Measurements from ENCODE around the gene DOP1B. TPM values are rescaled to one million over a fixed set of nuclear protein-coding genes. Genes with fewer than 3 reads are reported as not detected.

DOP1B gene
- total RNA-seq, 1 donor from 2014 or later, result 26.1 TPM

DNA sequence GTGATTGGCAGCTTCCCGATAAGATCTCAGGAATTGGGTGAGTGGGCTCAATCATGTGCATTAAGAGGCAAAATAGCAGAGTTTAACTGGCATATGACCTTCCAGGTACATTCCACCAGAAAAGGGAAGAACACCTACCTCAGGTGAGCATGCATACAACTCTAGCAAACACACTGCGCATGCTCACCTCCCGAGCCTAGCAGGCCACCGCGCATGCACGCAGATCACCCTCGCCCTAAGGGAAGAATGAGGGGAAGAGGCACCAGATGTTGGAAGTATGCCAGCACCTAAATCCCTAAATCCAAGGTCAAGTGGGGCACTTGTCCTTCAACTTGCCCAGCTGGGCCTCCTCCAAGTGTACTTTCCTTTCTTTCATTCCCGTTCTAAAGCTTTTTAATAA is 45.4 kb upstream of the DOP1B start:
- Mint-ChIP-seq H3K27me3 (ENCODE audit: low read depth, unreplicated experiment) (peaks cover 10% of the 10 kb centered on the region), H3K36me3 (ENCODE audit: low read depth, unreplicated experiment) (no peaks in the 10 kb centered on the region), H3K27ac (ENCODE audit: unreplicated experiment) (no peak overlapping the region), H3K4me1 (ENCODE audit: low read depth, unreplicated experiment) (no peaks in the 10 kb centered on the region), H3K4me3 (ENCODE audit: unreplicated experiment) (no peak overlapping the region), H3K9me3 (ENCODE audit: unreplicated experiment) (no peaks in the 10 kb centered on the region)
- H4K20me1 ChIP-seq (ENCODE audit: insufficient read depth, low read length), result no peaks in the 10 kb centered on the region
- no peak overlapping the region for H3K27ac ChIP-seq (ENCODE audit: low read depth, low read length)
- H3K27me3 ChIP-seq (ENCODE audit: insufficient read depth, low read length), result no peaks in the 10 kb centered on the region
- H3K4me3 ChIP-seq (ENCODE audit: insufficient read depth, low read depth, low read length), result no peak overlapping the region
- no peak overlapping the region for H3K9ac ChIP-seq (ENCODE audit: low read length)
- FAIRE-seq (no peak), DNase-seq (ENCODE audit: low read depth) (no peak)
- no peaks in the 10 kb centered on the region for H3K36me3 ChIP-seq (ENCODE audit: insufficient read depth, low read length)
- H3K4me2 ChIP-seq (ENCODE audit: low read length), result no peak overlapping the region
- H2AFZ ChIP-seq (ENCODE audit: low read depth, low read length), result no peak overlapping the region
- TF ChIP-seq CTCF (IDR thresholded peaks at IDR 0.05; ENCODE audit: insufficient read depth, low read depth, low read length) (no peak), EZH2 (IDR thresholded peaks at IDR 0.05; ENCODE audit: insufficient read depth, low read length) (no peak)
- no peaks in the 10 kb centered on the region for H3K9me3 ChIP-seq (ENCODE audit: insufficient read depth, low read depth, low read length)
- H3K79me2 ChIP-seq (ENCODE audit: insufficient read depth, low read length), result no peaks in the 10 kb centered on the region
- H3K4me1 ChIP-seq (ENCODE audit: insufficient read depth, low read length), result no peaks in the 10 kb centered on the region

DNA sequence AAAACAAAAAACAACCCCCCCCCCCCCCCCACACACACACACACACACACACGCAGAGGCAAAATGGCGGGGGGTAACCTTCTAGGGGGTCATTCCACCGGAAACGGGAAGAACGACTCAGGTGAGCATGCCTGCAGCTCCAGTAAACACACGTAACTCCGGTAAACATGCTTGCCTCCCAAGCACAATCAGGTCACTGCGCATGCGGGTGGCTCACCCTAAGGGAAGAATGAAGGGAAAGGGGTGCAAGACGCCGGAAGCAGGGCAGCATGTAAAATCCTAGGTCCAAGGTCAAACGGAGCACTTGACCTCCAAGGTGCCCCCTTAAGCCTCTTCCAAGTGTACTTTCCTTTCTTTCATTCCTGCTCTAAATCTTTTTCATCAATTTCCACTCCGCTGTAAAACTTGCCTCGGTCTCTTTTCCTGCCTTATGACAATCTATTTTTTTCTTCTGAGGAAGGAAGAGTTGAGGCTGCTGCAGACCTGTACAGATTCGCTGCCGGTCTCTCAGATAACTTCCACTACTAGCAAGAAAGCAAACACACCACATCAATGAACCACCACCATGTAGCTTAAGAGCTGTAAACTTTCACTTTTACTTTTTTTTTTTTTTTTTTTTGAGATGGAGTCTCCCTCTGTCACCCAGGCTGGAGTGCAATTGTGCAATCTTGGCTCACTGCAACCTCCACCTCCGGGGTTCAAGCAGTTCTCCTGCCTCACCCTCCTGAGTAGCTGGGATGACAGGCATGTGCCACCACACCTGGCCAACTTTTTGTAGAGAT is 42.8 kb upstream of the DOP1B start:
- Histone ChIP-seq H3K79me2 (ENCODE audit: insufficient read depth, low read length) (no peaks in the 10 kb centered on the region), H3K9ac (ENCODE audit: low read length) (no peak overlapping the region), H3K9me3 (ENCODE audit: insufficient read depth, low read depth, low read length) (no peaks in the 10 kb centered on the region), H3K27ac (ENCODE audit: low read depth, low read length) (no peak overlapping the region), H3K4me3 (ENCODE audit: insufficient read depth, low read depth, low read length) (no peak overlapping the region), H2AFZ (ENCODE audit: low read depth, low read length) (no peak overlapping the region), H3K27me3 (ENCODE audit: insufficient read depth, low read length) (no peaks in the 10 kb centered on the region), H3K4me2 (ENCODE audit: low read length) (no peak overlapping the region), H3K4me1 (ENCODE audit: insufficient read depth, low read length) (no peaks in the 10 kb centered on the region), H3K36me3 (ENCODE audit: insufficient read depth, low read length) (no peaks in the 10 kb centered on the region), H4K20me1 (ENCODE audit: insufficient read depth, low read length) (no peaks in the 10 kb centered on the region)
- no peaks in the 10 kb centered on the region for H3K4me1 Mint-ChIP-seq (ENCODE audit: low read depth, unreplicated experiment)
- H3K27ac Mint-ChIP-seq (ENCODE audit: unreplicated experiment), result no peak overlapping the region
- H3K9me3 Mint-ChIP-seq (ENCODE audit: unreplicated experiment), result no peaks in the 10 kb centered on the region
- TF ChIP-seq CTCF (IDR thresholded peaks at IDR 0.05; ENCODE audit: insufficient read depth, low read depth, low read length), result no peak
- TF ChIP-seq EZH2 (IDR thresholded peaks at IDR 0.05; ENCODE audit: insufficient read depth, low read length), result no peak
- FAIRE-seq (no peak), DNase-seq (ENCODE audit: low read depth) (no peak)
- no peak overlapping the region for H3K4me3 Mint-ChIP-seq (ENCODE audit: unreplicated experiment)
- H3K27me3 Mint-ChIP-seq (ENCODE audit: low read depth, unreplicated experiment), result peaks cover 4% of the 10 kb centered on the region
- H3K36me3 Mint-ChIP-seq (ENCODE audit: low read depth, unreplicated experiment), result no peaks in the 10 kb centered on the region

DNA sequence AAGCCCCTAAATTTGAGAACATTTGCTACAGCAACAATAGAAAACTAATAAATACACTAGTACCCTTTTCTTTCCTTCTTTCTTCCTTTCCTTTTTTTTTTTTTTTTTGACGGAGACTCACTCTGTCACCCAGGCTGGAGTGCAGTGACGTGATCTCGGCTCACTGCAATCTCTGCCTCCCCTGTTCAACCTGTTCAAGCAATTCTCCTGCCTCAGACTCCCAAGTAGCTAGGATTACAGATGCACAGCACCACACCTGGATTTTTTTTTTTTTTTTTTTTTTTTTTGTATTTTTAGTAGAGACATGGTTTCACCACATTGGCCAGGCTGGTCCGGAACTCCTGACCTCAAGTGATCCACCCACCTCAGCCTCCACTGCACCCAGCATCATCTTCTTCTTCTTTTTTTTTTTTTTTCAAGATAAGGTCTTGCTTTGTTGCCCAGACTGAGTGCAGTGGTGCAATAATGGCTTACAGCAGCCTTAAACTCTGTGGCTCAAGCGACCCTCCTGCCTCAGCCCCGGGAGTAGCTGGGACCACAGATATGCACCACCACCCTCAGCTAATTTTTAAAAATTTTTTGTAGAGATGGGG is 41.4 kb upstream of the DOP1B start:
- Mint-ChIP-seq H3K27me3 (ENCODE audit: low read depth, unreplicated experiment) (peaks cover 4% of the 10 kb centered on the region), H3K36me3 (ENCODE audit: low read depth, unreplicated experiment) (no peaks in the 10 kb centered on the region), H3K4me3 (ENCODE audit: unreplicated experiment) (no peak overlapping the region), H3K27ac (ENCODE audit: unreplicated experiment) (no peak overlapping the region), H3K4me1 (ENCODE audit: low read depth, unreplicated experiment) (no peaks in the 10 kb centered on the region), H3K9me3 (ENCODE audit: unreplicated experiment) (no peaks in the 10 kb centered on the region)
- Histone ChIP-seq H3K9ac (ENCODE audit: low read length) (no peak overlapping the region), H3K9me3 (ENCODE audit: insufficient read depth, low read depth, low read length) (no peaks in the 10 kb centered on the region), H3K4me1 (ENCODE audit: insufficient read depth, low read length) (no peaks in the 10 kb centered on the region), H3K27ac (ENCODE audit: low read depth, low read length) (no peak overlapping the region), H4K20me1 (ENCODE audit: insufficient read depth, low read length) (no peaks in the 10 kb centered on the region), H3K27me3 (ENCODE audit: insufficient read depth, low read length) (no peaks in the 10 kb centered on the region), H3K4me3 (ENCODE audit: insufficient read depth, low read depth, low read length) (no peak overlapping the region), H3K36me3 (ENCODE audit: insufficient read depth, low read length) (no peaks in the 10 kb centered on the region), H3K4me2 (ENCODE audit: low read length) (no peak overlapping the region), H3K79me2 (ENCODE audit: insufficient read depth, low read length) (no peaks in the 10 kb centered on the region), H2AFZ (ENCODE audit: low read depth, low read length) (no peak overlapping the region)
- TF ChIP-seq CTCF (IDR thresholded peaks at IDR 0.05; ENCODE audit: insufficient read depth, low read depth, low read length) (no peak), EZH2 (IDR thresholded peaks at IDR 0.05; ENCODE audit: insufficient read depth, low read length) (no peak)
- FAIRE-seq (no peak), DNase-seq (ENCODE audit: low read depth) (no peak)

All from astrocyte (in vitro differentiated cells and primary cell).